OCI-LY1 (cell line): ENCODE measurements around the gene IFT27.

Source experiments
- H2AFZ ChIP-seq: fragments of 200-600 bp; sonication (generic), shearing (Covaris generic); 2 replicates; pipeline ENCODE4 v1.6.0; 2014; ENCODE audit warnings: antibody characterized with exemption, mild to moderate bottlenecking, low read length
- H3F3A ChIP-seq: fragments of 200-600 bp; sonication (generic), shearing (Covaris generic); 2 replicates; pipeline ENCODE4 v1.6.0; 2014; ENCODE audit warnings: mild to moderate bottlenecking, antibody characterized with exemption, low read length, moderate library complexity; ENCODE audit not compliant: insufficient read depth
- H3K27ac ChIP-seq: fragments of 200-600 bp; sonication (generic); 2 replicates; pipeline ENCODE4 v1.5.1; 2014; ENCODE audit warnings: low read length, mixed run types, mild to moderate bottlenecking, low read depth; ENCODE audit not compliant: poor library complexity, severe bottlenecking
- H3K27me3 ChIP-seq: fragments of 200-600 bp; sonication (generic); 2 replicates; pipeline ENCODE4 v1.6.0; 2014; ENCODE audit warnings: antibody characterized with exemption, mild to moderate bottlenecking, low read length, moderate library complexity; ENCODE audit not compliant: insufficient read depth
- H3K36me3 ChIP-seq: fragments of 200-600 bp; sonication (generic); 2 replicates; pipeline ENCODE4 v1.6.1; 2014; ENCODE audit warnings: mild to moderate bottlenecking, antibody characterized with exemption, low read length, moderate library complexity, mixed read lengths; ENCODE audit not compliant: insufficient read depth
- H3K4me1 ChIP-seq: fragments of 200-600 bp; sonication (generic); 2 replicates; pipeline ENCODE4 v1.5.1; 2014; ENCODE audit warnings: mild to moderate bottlenecking, low read length, moderate library complexity; ENCODE audit not compliant: insufficient read depth, severe bottlenecking
- H3K4me2 ChIP-seq: fragments of 200-600 bp; sonication (generic), shearing (Covaris generic); 2 replicates; pipeline ENCODE4 v1.6.1; 2014; ENCODE audit warnings: low read length
- H3K4me3 ChIP-seq: fragments of 200-600 bp; sonication (generic); 2 replicates; pipeline ENCODE4 v1.5.1; 2014; ENCODE audit warnings: low read length, low read depth, mild to moderate bottlenecking, mixed read lengths; ENCODE audit not compliant: poor library complexity, severe bottlenecking
- H3K79me2 ChIP-seq: fragments of 200-600 bp; shearing (Covaris generic); 2 replicates; pipeline ENCODE4 v1.6.1; 2016; ENCODE audit warnings: mixed run types, low read length, mixed read lengths; ENCODE audit not compliant: insufficient read depth
- H3K9ac ChIP-seq: fragments of 200-600 bp; sonication (generic), shearing (Covaris generic); 2 replicates; pipeline ENCODE4 v1.6.1; 2014; ENCODE audit warnings: mild to moderate bottlenecking, low read length, mixed read lengths
- H3K9me2 ChIP-seq: fragments of 200-600 bp; sonication (generic), shearing (Covaris generic); 2 replicates; pipeline ENCODE4 v1.6.1; 2014; ENCODE audit warnings: low read depth, mild to moderate bottlenecking, low read length, mixed read lengths
- H3K9me3 ChIP-seq: fragments of 200-600 bp; shearing (Covaris generic); 2 replicates; pipeline ENCODE4 v1.6.1; 2014; ENCODE audit warnings: low read length, mixed read lengths
- H4K20me1 ChIP-seq: fragments of 200-600 bp; sonication (generic), shearing (Covaris generic); 2 replicates; pipeline ENCODE4 v1.6.0; 2016; ENCODE audit warnings: mild to moderate bottlenecking, low read length; ENCODE audit not compliant: insufficient read depth
- EZH2 ChIP-seq: fragments of 200-600 bp; sonication (generic), shearing (Covaris generic); IDR thresholded peaks from 2 replicates; pipeline ENCODE4 v1.8.0; 2017; ENCODE audit warnings: borderline replicate concordance, mixed run types, mild to moderate bottlenecking, antibody characterized with exemption, low read length, moderate library complexity, mixed read lengths
- TF ChIP-seq, protein P1 (sequence below): fragments of 200-600 bp; sonication (generic), shearing (Covaris generic); IDR thresholded peaks from 2 replicates; pipeline ENCODE4 v1.5.1; 2017; ENCODE audit warnings: mild to moderate bottlenecking, antibody characterized with exemption, low read length, moderate library complexity, mixed read lengths

Gene IFT27

GRCh38 chr22:36759481-36760159, 16.3 kb downstream of the IFT27 start:
- H3K9ac ChIP-seq, result no peak overlapping the region
- H3K27ac ChIP-seq, result no peak overlapping the region
- H3K27me3 ChIP-seq, result no peaks in the 10 kb centered on the region
- no peak for TF ChIP-seq EZH2
- TF ChIP-seq, protein P1, sequence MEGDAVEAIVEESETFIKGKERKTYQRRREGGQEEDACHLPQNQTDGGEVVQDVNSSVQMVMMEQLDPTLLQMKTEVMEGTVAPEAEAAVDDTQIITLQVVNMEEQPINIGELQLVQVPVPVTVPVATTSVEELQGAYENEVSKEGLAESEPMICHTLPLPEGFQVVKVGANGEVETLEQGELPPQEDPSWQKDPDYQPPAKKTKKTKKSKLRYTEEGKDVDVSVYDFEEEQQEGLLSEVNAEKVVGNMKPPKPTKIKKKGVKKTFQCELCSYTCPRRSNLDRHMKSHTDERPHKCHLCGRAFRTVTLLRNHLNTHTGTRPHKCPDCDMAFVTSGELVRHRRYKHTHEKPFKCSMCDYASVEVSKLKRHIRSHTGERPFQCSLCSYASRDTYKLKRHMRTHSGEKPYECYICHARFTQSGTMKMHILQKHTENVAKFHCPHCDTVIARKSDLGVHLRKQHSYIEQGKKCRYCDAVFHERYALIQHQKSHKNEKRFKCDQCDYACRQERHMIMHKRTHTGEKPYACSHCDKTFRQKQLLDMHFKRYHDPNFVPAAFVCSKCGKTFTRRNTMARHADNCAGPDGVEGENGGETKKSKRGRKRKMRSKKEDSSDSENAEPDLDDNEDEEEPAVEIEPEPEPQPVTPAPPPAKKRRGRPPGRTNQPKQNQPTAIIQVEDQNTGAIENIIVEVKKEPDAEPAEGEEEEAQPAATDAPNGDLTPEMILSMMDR, result no peak
- no peaks in the 10 kb centered on the region for H3K79me2 ChIP-seq
- H3K4me3 ChIP-seq, result no peak overlapping the region
- H3K36me3 ChIP-seq, result peaks cover 10% of the 10 kb centered on the region; the same call in 1 of the 2 replicates
- H4K20me1 ChIP-seq, result no peaks in the 10 kb centered on the region
- H3F3A ChIP-seq, result no peaks in the 10 kb centered on the region
- no peaks in the 10 kb centered on the region for H3K4me1 ChIP-seq
- H2AFZ ChIP-seq, result no peak overlapping the region
- no peak overlapping the region for H3K4me2 ChIP-seq
- H3K9me2 ChIP-seq, result no peaks in the 10 kb centered on the region
- no peaks in the 10 kb centered on the region for H3K9me3 ChIP-seq

DNA sequence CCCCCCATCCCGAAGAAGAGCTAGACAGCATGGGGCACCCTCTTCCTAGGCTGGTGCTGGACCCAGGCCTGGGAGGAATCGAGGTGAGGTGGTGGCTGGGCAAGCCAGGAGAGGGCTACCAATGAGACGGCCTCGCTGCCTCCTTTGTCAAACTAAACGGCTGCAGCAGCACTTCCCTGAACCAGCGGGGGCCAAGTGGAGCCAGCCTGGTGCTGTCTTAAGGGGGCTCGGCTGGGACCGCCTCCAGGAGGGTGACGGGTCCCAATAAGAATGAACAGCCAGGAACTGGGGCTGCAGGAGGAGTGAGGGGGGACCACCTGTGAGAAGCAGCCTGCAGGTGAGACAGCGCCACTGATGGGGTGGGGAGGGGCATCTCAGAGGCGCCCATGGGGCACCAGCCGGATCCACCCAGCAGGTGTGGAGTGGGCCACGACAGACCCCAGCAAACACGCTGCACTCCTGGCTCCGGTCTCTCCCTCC, 17.1 kb downstream of the IFT27 start:
- Histone ChIP-seq H2AFZ (no peak overlapping the region), H3K36me3 (peaks cover 10% of the 10 kb centered on the region; the same call in 1 of the 2 replicates), H3K9me3 (no peaks in the 10 kb centered on the region), H3F3A (no peaks in the 10 kb centered on the region), H4K20me1 (no peaks in the 10 kb centered on the region), H3K4me1 (no peaks in the 10 kb centered on the region), H3K9ac (no peak overlapping the region), H3K79me2 (no peaks in the 10 kb centered on the region), H3K27me3 (no peaks in the 10 kb centered on the region), H3K27ac (no peak overlapping the region), H3K4me2 (no peak overlapping the region), H3K9me2 (no peaks in the 10 kb centered on the region), H3K4me3 (no peak overlapping the region)
- TF ChIP-seq EZH2, result no peak

DNA sequence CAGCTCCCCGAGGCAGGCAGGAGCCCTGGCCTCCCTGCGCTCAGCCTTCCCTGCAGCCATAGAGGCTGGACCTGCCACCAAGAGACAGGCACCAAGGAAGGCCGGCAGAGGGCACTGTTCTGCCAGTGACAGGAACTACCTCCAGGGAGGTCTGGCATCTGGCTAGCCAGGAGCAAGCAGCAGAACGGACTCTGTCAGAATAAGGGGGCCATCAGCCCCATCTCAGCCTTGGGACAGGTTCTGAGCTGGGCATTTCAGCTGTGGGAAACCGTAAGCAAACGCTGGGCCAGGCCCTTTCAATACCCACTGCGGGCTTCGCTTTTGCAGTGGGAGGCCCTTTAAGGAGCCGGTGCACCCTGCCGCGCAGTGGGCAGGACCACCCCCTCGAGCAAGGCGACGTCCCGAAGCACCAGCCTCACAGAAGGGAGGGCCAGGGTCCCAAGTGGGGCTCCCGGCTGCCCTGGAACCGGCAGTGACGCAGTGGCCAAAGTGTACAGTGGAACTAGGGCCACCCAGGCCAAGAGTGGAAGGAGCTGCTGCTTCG, 18.2 kb downstream of the IFT27 start:
- H3K4me3 ChIP-seq, result no peak overlapping the region
- H3K9me3 ChIP-seq, result no peaks in the 10 kb centered on the region
- H3K4me1 ChIP-seq, result no peaks in the 10 kb centered on the region
- no peaks in the 10 kb centered on the region for H4K20me1 ChIP-seq
- TF ChIP-seq EZH2, result no peak
- TF ChIP-seq, protein P1, result peak; percentile 79
- no peak overlapping the region for H3K4me2 ChIP-seq
- H3K36me3 ChIP-seq, result no peaks in the 10 kb centered on the region; the same call in 1 of the 2 replicates
- H3F3A ChIP-seq, result no peaks in the 10 kb centered on the region
- H3K9me2 ChIP-seq, result no peaks in the 10 kb centered on the region
- H3K79me2 ChIP-seq, result no peaks in the 10 kb centered on the region
- no peak overlapping the region for H3K27ac ChIP-seq
- H3K9ac ChIP-seq, result no peak overlapping the region
- no peaks in the 10 kb centered on the region for H3K27me3 ChIP-seq
- H2AFZ ChIP-seq, result no peak overlapping the region
